Measurements from ENCODE around the gene GLRX5.

Gene GLRX5

DNA sequence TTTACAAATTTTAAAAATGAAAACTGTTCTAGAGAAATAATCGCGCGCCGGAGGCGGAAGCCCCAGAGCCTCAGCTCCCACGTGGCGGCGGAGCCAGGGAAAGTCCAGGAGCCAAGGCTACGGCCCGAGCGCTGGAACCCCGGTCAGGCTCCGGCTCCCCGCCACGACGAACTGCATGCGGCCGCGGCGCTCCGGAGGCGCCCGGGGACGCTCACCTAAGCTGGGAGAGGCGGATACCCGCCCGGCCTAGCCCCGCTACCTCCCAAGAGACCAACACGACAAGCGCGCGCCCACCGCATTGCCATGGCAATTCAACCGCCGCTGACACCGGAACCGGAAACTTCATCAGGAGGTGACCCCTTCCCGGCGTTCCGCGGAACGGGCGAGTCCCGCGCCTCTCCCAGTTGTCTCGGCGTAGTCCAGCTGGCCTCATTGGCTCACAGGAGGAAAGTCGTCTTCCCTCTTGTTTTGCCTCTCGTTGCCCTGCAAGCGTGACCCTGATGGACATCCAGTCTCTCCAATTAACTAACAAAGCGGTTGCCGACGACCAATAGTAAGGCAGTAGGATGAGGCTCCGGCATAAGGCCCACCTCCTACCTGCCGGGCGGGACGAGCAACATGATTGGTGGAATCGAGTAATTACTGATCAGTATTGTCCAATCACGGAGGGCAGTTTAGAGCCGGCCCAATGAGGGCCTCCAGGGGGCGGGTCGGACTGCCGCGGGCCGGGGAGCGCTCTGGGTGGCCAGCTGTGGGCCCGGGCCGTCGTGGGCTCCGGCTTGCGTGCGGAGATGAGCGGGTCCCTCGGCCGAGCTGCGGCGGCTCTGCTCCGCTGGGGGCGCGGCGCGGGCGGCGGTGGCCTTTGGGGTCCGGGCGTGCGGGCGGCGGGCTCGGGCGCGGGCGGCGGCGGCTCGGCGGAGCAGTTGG is at the start of gene GLRX5:
Gene GLRX5, plus strand, starts transcription at position 752 of the 927 bp plus-strand sequence. Its CDS starts 40 bp downstream, at position 792.
- DNase-seq = peak; percentile 99
- Mint-ChIP-seq H3K4me1 (peaks cover 67% of the 10 kb centered on the region), H3K36me3 (peaks cover 16% of the 10 kb centered on the region), H3K9me3 (no peaks in the 10 kb centered on the region), H3K27ac (peak within 1 kb of the TSS; percentile 92), H3K27me3 (no peaks in the 10 kb centered on the region), H3K4me3 (peak within 1 kb of the TSS; percentile 84)
- CTCF ChIA-PET = interaction anchor here (0.8 to 3.6 kb wide), 4 partner anchors 11 to 378 kb away, joined by 3 to 20 read pairs (median 4); no protein-coding TSS in a partner anchor

- H3K27ac Mint-ChIP-seq = peak overlapping the region; percentile 1
- H3K4me1 Mint-ChIP-seq = peaks cover 27% of the 10 kb centered on the region
- CTCF ChIA-PET = interaction anchor here (1.1 to 1.5 kb wide), 2 partner anchors 42 to 43 kb away, joined by 3 to 5 read pairs; no protein-coding TSS in a partner anchor
Observed at GRCh38 chr14:95485222-95485819, 49.5 kb upstream of the GLRX5 start.

GRCh38 chr14:95486875-95487668 is 47.8 kb upstream of the GLRX5 start:
- H3K27ac Mint-ChIP-seq = peak overlapping the region; percentile 45
- H3K36me3 Mint-ChIP-seq = peaks cover 36% of the 10 kb centered on the region
- CTCF ChIA-PET = no interaction called here
- peaks cover 28% of the 10 kb centered on the region for H3K4me1 Mint-ChIP-seq
- H3K4me3 Mint-ChIP-seq = no peak overlapping the region
- peaks cover 3% of the 10 kb centered on the region for H3K9me3 Mint-ChIP-seq
- DNase-seq = peak; percentile 2
- no peaks in the 10 kb centered on the region for H3K27me3 Mint-ChIP-seq

More at GRCh38 chr14:95485222-95485819, 49.5 kb upstream of the GLRX5 start:
- Mint-ChIP-seq H3K4me3 (no peak overlapping the region), H3K27me3 (no peaks in the 10 kb centered on the region), H3K9me3 (no peaks in the 10 kb centered on the region), H3K36me3 (peaks cover 31% of the 10 kb centered on the region)
- DNase-seq = no peak

GRCh38 chr14:95487669-95488084 is 47.2 kb upstream of the GLRX5 start:
- DNase-seq = no peak
- Mint-ChIP-seq H3K9me3 (peaks cover 7% of the 10 kb centered on the region), H3K27ac (no peak overlapping the region), H3K27me3 (no peaks in the 10 kb centered on the region), H3K4me3 (no peak overlapping the region), H3K4me1 (peaks cover 28% of the 10 kb centered on the region), H3K36me3 (peaks cover 42% of the 10 kb centered on the region)
- CTCF ChIA-PET = interaction anchor here (1.3 kb wide), 1 partner anchor 46 kb away, joined by 4 read pairs; no protein-coding TSS in a partner anchor

- peaks cover 7% of the 10 kb centered on the region for H3K9me3 Mint-ChIP-seq
- no peaks in the 10 kb centered on the region for H3K27me3 Mint-ChIP-seq
- CTCF ChIA-PET = interaction anchor here (1.3 kb wide), 1 partner anchor 47 kb away, joined by 4 read pairs; no protein-coding TSS in a partner anchor
- H3K27ac Mint-ChIP-seq = no peak overlapping the region
- H3K4me3 Mint-ChIP-seq = no peak overlapping the region
- no peak for DNase-seq
- H3K4me1 Mint-ChIP-seq = peaks cover 33% of the 10 kb centered on the region
- peaks cover 42% of the 10 kb centered on the region for H3K36me3 Mint-ChIP-seq
Observed at GRCh38 chr14:95488376-95489213, 46.3 kb upstream of the GLRX5 start.

- Mint-ChIP-seq H3K9me3 (peaks cover 7% of the 10 kb centered on the region), H3K27me3 (no peaks in the 10 kb centered on the region), H3K4me3 (no peak overlapping the region), H3K36me3 (peaks cover 41% of the 10 kb centered on the region), H3K4me1 (peaks cover 35% of the 10 kb centered on the region), H3K27ac (no peak overlapping the region)
- CTCF ChIA-PET = interaction anchor here (1.5 kb wide), 1 partner anchor 38 kb away, joined by 4 read pairs; no protein-coding TSS in a partner anchor
- DNase-seq = no peak
Observed at GRCh38 chr14:95489214-95490137, 45.4 kb upstream of the GLRX5 start.

DNA sequence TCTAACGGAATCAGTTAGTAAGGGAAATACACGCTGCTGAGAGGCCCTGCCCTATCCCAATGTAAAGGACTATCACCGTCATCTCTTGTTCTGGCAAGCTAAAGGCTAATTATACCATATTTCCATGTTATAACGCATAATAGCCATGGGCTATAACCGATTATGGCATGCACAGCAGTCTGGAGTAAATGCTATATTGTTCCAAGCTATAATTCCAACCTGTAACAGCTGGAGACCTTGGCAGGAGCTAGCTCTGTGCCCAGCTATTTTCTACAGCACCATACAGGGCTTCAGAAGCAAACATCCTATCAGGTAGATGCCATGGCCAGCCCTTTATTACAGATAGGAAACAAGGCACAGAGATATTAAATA is 44.7 kb upstream of the GLRX5 start:
- H3K27me3 Mint-ChIP-seq = no peaks in the 10 kb centered on the region

GRCh38 chr14:95490727-95491451 is 44.0 kb upstream of the GLRX5 start:
- peaks cover 45% of the 10 kb centered on the region for H3K4me1 Mint-ChIP-seq
- H3K36me3 Mint-ChIP-seq = peaks cover 37% of the 10 kb centered on the region

More for the DNA sequence above, 44.7 kb upstream of the GLRX5 start:
- Mint-ChIP-seq H3K4me1 (peaks cover 37% of the 10 kb centered on the region), H3K27ac (no peak overlapping the region), H3K4me3 (no peak overlapping the region), H3K36me3 (peaks cover 37% of the 10 kb centered on the region), H3K9me3 (peaks cover 7% of the 10 kb centered on the region)
- CTCF ChIA-PET = interaction anchor here (1.5 kb wide), 1 partner anchor 38 kb away, joined by 4 read pairs; no protein-coding TSS in a partner anchor
- DNase-seq = no peak

DNA sequence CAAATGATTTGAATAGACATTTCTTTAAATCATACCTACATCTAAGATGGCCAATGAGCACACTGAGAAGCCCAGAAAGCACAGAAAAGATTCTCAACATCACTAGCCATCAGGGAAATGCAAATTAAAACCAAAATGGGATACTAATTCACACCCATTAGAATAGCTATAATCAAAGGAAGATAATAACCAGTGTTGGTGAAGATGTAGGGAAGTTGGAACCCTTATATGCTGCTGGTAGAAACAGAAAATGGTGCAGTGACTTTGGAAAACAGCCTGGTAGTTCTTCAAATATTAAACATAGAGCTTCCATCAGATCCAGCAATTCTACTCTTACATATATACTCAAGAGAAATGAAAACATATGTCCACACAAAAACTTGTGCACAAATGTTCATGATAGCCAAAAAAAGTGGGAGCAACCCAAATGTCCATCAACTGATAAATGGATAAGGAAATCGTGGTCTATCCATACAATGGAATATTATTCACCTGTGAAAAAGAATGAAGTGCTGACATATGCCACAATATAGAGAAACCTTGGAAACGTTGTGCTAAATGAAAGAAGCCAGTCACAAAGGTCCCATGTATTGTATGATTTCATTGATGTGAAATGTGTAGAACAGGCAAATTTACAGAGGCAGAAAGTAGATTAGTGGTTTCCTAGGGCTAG is 42.8 kb upstream of the GLRX5 start:
- Mint-ChIP-seq H3K36me3 (peaks cover 40% of the 10 kb centered on the region), H3K4me1 (peaks cover 56% of the 10 kb centered on the region), H3K27me3 (no peaks in the 10 kb centered on the region), H3K9me3 (peaks cover 7% of the 10 kb centered on the region), H3K27ac (no peak overlapping the region), H3K4me3 (no peak overlapping the region)
- no peak for DNase-seq
- CTCF ChIA-PET = interaction anchor here (1.0 to 5.3 kb wide), 3 partner anchors 29 to 40 kb away, joined by 3 to 30 read pairs (median 4); no protein-coding TSS in a partner anchor

More at GRCh38 chr14:95490727-95491451, 44.0 kb upstream of the GLRX5 start:
- Mint-ChIP-seq H3K4me3 (no peak overlapping the region), H3K27ac (no peak overlapping the region), H3K27me3 (no peaks in the 10 kb centered on the region), H3K9me3 (peaks cover 7% of the 10 kb centered on the region)
- DNase-seq = peak; percentile 1
- CTCF ChIA-PET = interaction anchor here (1.0 to 1.5 kb wide), 2 partner anchors 37 to 39 kb away, joined by 3 to 4 read pairs; no protein-coding TSS in a partner anchor

- H3K27ac Mint-ChIP-seq = no peak overlapping the region
- no peaks in the 10 kb centered on the region for H3K27me3 Mint-ChIP-seq
- no peak overlapping the region for H3K4me3 Mint-ChIP-seq
- H3K36me3 Mint-ChIP-seq = peaks cover 37% of the 10 kb centered on the region
- peaks cover 58% of the 10 kb centered on the region for H3K4me1 Mint-ChIP-seq
- peak; percentile 13 for DNase-seq
- peaks cover 7% of the 10 kb centered on the region for H3K9me3 Mint-ChIP-seq
- CTCF ChIA-PET = interaction anchor here (2.0 to 5.3 kb wide), 2 partner anchors 30 to 34 kb away, joined by 4 to 30 read pairs; no protein-coding TSS in a partner anchor
Observed at GRCh38 chr14:95493503-95493902, 41.3 kb upstream of the GLRX5 start.

DNA sequence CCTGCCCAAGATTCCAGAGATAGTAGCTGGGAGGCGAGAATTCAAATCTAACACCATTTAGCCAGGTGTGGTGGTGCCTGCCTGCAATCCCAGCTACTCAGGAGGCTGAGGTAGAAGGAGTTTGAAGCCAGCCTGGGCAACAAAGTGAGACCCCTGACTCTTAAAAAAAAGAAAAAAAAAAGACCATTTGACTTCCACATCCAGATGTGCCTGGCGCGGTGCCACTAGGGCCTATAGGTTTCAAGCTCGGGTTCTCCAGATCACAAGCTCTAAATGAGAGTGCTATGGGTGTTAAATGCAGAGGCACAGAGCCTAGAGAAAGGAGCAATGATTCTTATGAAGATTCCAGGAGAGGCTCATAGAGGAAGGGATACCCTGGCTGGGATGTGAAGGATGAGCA is 40.9 kb upstream of the GLRX5 start:
- Mint-ChIP-seq H3K4me1 (peaks cover 60% of the 10 kb centered on the region), H3K27me3 (no peaks in the 10 kb centered on the region), H3K4me3 (no peak overlapping the region), H3K27ac (peak overlapping the region; percentile 8), H3K36me3 (peaks cover 37% of the 10 kb centered on the region), H3K9me3 (peaks cover 7% of the 10 kb centered on the region)
- CTCF ChIA-PET = interaction anchor here (0.7 to 5.3 kb wide), 3 partner anchors 31 to 1429 kb away, joined by 4 to 30 read pairs (median 6); no protein-coding TSS in a partner anchor
- DNase-seq = peak; percentile 4

All from activated naive CD4-positive, alpha-beta T cell treated with anti-CD3 and anti-CD28 coated beads, Interleukin-2, amount 10 ng/mL, durations not matched to agents 7 days and 5 days (primary cell).